Body of pancreas (tissue), 4 donors: ENCODE measurements around the gene SRMS. TPM values are rescaled to one million over a fixed set of nuclear protein-coding genes. Genes with fewer than 3 reads are reported as not detected.

Experiments
- ATAC-seq: fragments of 150-250 bp; one replicate; pipeline ENCODE4 v1.9.1; 2016
- DNase-seq, 4 donors: peaks; one replicate each; pipeline ENCODE4 v3.0.0-alpha.2; 2019
- H3K27ac ChIP-seq, 4 donors: fragments of 200-600 bp; sonication (generic); 1 replicate in 3 of 4; 2 replicates in 1 of 4; pipeline versions ENCODE4 v1.5.1 to v1.6.1; 2016 to 2019; ENCODE audit warnings: mild to moderate bottlenecking in 1 of 4, mixed read lengths in 1 of 4, moderate library complexity in 1 of 4
- H3K27me3 ChIP-seq, 2 donors: fragments of 200-600 bp; sonication (generic); one replicate each; pipeline ENCODE4 v1.6.0; 2016; ENCODE audit warnings: mild to moderate bottlenecking in 1 of 2
- H3K36me3 ChIP-seq, 2 donors: fragments of 200-600 bp; sonication (generic); replicated peaks in 1 of 2; 2 replicates each; pipeline ENCODE4 v1.5.1; 2016; ENCODE audit warnings: low read depth in 2 of 2; ENCODE audit not compliant: insufficient read depth in 1 of 2
- H3K4me1 ChIP-seq: fragments of 200-600 bp; sonication (generic); one replicate; pipeline ENCODE4 v1.6.0; 2016
- H3K4me3 ChIP-seq, 2 donors: fragments of 200-600 bp; sonication (generic); 1 replicate in 1 of 2; 2 replicates in 1 of 2; pipeline ENCODE4 v1.5.1; 2016 to 2019
- H3K9me3 ChIP-seq, 3 donors: fragments of 200-600 bp; sonication (generic); 1 replicate in 2 of 3; 2 replicates in 1 of 3; pipeline ENCODE4 v1.5.1; 2016
- POLR2A ChIP-seq, 3 donors: fragments of 450-650 bp; IDR thresholded peaks; one replicate each; pipeline ENCODE4 v1.6.1; 2016; ENCODE audit warnings: antibody characterized with exemption in 3 of 3, mild to moderate bottlenecking in 2 of 3
- WGBS, 2 donors: methylation state at CpG; one replicate each; pipeline ENCODE4 v1.1.5; 2017; 5-methylcytosine and 5-hydroxymethylcytosine counted together
- intact Hi-C: fragments of 100-400 bp; cut with DNase I; formaldehyde crosslinking; loops from one replicate; pipeline ENCODE4 v1.15.1; 2023
- total RNA-seq, 2 donors: library from RNA; depleted of rRNA; stranded (reverse); fragments of >200 nt; gene quantifications; one replicate each; pipeline ENCODE4 v1.1.0, GENCODE V29; 2016
- TF ChIP-seq, protein P1 (sequence below), 7 experiments: fragments of 450-650 bp in 4 of 7; fragments of 200-600 bp in 3 of 7; sonication (generic) in 3 of 7; IDR thresholded peaks; one replicate each; pipeline ENCODE4 v1.5.1; 2016 to 2019; ENCODE audit warnings: antibody characterized with exemption in 7 of 7

SRMS gene
- total RNA-seq, 2 donors from 2014 or later = not detected

DNA sequence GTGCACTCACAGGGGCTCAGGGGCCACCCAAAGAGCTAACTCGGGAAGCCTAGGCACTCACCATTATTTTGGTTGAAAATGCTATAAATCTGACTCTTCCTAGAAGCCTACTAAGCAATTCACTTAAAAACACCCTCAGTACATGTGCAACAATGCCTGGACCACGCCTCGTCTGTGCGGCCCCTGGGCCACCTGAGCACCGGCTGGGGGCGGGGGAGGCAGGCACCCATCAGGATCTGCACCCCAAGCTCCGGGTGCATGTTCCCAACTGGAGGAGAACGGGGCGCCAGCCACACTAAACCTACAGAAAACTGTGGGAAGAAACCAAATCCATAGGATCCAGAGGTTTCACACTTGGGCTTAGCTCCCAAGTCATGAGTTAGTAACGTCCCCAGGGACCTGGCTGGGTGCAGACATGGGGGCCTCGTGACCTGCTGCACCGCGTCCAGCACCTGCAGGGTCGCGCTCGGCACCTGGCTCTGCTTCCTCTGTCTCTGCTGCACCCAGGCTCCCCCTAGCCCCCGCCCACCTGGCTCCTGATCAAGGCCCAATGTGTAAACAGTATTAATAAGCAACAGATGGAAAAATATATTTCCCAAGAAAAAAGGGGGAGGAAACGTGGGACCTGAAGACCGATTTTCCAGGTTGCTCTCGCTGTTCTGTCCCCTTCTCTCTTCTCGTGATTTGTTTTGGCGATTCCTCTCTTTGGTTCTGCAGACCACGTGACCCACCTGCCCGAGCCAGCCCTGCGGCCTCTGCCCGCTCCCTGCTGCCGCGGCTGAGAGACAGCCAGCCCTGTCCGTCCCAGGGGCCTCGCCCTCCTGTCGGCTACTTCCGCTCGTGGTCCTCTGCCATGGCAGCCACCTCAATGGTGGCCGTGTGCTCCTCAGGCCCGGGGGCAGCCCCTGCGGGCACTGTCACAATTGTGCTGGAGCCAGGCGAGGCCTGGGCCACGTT is 42.0 kb upstream of the SRMS start:
- Histone ChIP-seq H3K36me3 (peaks cover 0 to 15% of the 10 kb centered on the region in 2 donors), H3K27ac (peak overlapping the region in 2 of 4 donors; percentile 44 to 54)

DNA sequence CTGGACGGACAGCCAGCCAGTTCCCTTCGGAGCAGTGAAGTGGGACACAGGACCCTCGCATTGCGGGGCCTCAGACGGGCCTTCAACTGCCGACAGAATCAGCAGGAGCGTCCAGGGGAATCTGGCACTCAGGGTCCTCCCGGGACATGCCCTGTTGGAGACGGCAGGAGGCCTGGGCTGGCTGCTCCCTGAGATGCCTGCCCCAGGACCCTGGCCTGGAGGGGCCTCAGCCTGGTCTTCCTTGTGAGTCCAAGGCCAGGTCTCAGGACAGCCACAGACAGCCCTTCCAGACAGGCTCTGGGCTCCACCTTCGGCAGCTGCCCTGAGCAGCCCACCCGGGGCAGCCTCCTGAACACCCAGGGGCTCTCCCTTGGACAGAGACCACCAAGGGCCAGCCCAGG is 41.1 kb upstream of the SRMS start:
- Histone ChIP-seq H3K36me3 (peaks cover 0 to 15% of the 10 kb centered on the region in 2 donors), H3K4me1 (peaks cover 11% of the 10 kb centered on the region), H3K9me3 (no peaks in the 10 kb centered on the region), H3K4me3 (no peak overlapping the region), H3K27ac (no peak overlapping the region), H3K27me3 (no peaks in the 10 kb centered on the region)
- no peak for ATAC-seq
- no peak for DNase-seq
- WGBS, 2 donors = 88 to 100% methylated on average over 1 to 9 of the region's 11 CpGs
- intact Hi-C loops = no loop called here
- no peak for TF ChIP-seq POLR2A (IDR thresholded peaks at IDR 0.05)
- TF ChIP-seq, protein P1, sequence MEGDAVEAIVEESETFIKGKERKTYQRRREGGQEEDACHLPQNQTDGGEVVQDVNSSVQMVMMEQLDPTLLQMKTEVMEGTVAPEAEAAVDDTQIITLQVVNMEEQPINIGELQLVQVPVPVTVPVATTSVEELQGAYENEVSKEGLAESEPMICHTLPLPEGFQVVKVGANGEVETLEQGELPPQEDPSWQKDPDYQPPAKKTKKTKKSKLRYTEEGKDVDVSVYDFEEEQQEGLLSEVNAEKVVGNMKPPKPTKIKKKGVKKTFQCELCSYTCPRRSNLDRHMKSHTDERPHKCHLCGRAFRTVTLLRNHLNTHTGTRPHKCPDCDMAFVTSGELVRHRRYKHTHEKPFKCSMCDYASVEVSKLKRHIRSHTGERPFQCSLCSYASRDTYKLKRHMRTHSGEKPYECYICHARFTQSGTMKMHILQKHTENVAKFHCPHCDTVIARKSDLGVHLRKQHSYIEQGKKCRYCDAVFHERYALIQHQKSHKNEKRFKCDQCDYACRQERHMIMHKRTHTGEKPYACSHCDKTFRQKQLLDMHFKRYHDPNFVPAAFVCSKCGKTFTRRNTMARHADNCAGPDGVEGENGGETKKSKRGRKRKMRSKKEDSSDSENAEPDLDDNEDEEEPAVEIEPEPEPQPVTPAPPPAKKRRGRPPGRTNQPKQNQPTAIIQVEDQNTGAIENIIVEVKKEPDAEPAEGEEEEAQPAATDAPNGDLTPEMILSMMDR (IDR thresholded peaks at IDR 0.05) = no peak

More for the DNA sequence above, 42.0 kb upstream of the SRMS start:
- H3K9me3 ChIP-seq = no peaks in the 10 kb centered on the region
- H3K4me1 ChIP-seq = peaks cover 11% of the 10 kb centered on the region
- WGBS, 2 donors = 59 to 90% methylated on average over 26 to 37 of the region's 38 CpGs
- no peaks in the 10 kb centered on the region for H3K27me3 ChIP-seq
- no peak for TF ChIP-seq POLR2A (IDR thresholded peaks at IDR 0.05)
- TF ChIP-seq, protein P1 (IDR thresholded peaks at IDR 0.05) = no peak
- no peak overlapping the region for H3K4me3 ChIP-seq
- intact Hi-C loops = no loop called here
- ATAC-seq (peak; percentile 76), DNase-seq (peak in 3 of 4 donors; percentile 44 to 71 (median 70))

DNA sequence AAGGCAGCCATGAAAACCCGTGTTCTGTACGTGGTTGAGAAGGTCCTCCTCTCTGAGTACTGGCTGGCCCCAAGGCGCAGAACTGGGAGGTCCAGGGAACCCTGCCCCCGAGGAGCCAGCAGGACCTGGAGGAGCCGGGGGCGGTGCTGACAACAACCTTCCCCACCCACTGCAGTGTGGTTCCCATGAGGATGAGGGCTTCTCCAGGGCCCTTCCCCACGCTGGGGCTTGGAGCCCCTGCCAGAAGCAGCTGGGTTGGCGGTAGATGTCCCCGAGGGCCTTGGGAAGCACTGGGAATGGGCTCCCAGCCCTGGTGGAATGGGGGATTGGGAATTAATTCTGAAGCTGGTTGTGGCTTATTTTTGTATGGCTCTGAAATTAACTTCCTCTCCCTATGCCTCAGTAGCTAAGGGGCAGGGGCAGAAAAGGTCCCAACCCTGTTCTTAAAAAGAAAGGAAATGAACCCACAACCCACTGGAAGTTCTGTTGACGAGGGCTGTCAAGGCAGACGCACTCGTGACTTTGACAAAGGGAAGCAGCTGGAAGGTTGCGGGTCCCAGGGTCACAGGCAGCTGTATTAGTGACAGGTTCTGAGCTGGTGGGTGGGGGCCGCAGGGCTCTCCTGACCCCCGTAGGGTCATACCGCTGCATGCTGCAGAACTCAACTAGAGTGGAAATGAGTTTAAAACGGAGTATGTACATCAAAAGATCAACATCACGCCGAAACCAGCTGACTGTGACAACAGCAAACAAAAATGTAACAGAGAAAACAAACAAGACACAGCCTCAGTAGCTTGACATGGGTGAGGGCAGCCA is 40.4 kb upstream of the SRMS start:
- no peak for DNase-seq
- H3K9me3 ChIP-seq = no peaks in the 10 kb centered on the region
- peaks cover 0 to 14% of the 10 kb centered on the region in 2 donors for H3K36me3 ChIP-seq
- TF ChIP-seq POLR2A (IDR thresholded peaks at IDR 0.05) = no peak
- TF ChIP-seq, protein P1 (IDR thresholded peaks at IDR 0.05) = no peak
- 67 to 71% methylated on average over 15 to 19 of the region's 19 CpGs for WGBS, 2 donors
- intact Hi-C loops = no loop called here
- H3K4me1 ChIP-seq = peaks cover 11% of the 10 kb centered on the region
- H3K27me3 ChIP-seq = no peaks in the 10 kb centered on the region
- H3K27ac ChIP-seq = no peak overlapping the region
- no peak overlapping the region for H3K4me3 ChIP-seq
- no peak for ATAC-seq

DNA sequence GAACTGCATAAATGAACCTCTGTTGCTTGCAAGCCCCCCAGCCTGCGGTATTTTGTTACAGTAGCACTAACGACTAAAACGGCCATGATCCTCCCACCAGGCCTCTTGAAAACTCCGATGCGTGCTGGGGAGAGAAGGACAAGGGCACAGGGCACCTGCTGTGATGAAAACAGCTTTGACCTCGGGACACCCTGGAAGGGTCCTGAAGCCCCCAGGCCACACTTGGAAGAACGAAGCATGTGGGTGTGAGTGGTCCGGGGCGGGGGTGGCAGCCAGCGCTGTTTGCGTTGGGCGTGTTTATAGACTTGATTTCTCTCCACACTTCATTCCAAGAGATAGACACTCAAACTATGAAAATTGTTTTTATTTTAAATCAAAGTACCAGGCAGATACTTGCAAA is 39.7 kb upstream of the SRMS start:
- Histone ChIP-seq H3K36me3 (peaks cover 0 to 10% of the 10 kb centered on the region in 2 donors), H3K27me3 (no peaks in the 10 kb centered on the region), H3K4me3 (no peak overlapping the region), H3K9me3 (no peaks in the 10 kb centered on the region), H3K27ac (no peak overlapping the region), H3K4me1 (peaks cover 11% of the 10 kb centered on the region)
- DNase-seq = no peak
- TF ChIP-seq, protein P1 (IDR thresholded peaks at IDR 0.05) = no peak
- no peak for TF ChIP-seq POLR2A (IDR thresholded peaks at IDR 0.05)
- WGBS, 2 donors = 81 to 90% methylated on average over 12 of the region's 12 CpGs
- no peak for ATAC-seq
- intact Hi-C loops = no loop called here
